ENCODE data around the gene NCAPG. TPM values are rescaled to one million over a fixed set of nuclear protein-coding genes. Genes with fewer than 3 reads are reported as not detected.

Gene NCAPG
- total and polyA plus RNA-seq, 10 of the 15 experiments (the other 5 are each of a cell fraction or from before 2014, with no cell fraction given): 17.3 to 93.9 (median 53.7) TPM

DNA sequence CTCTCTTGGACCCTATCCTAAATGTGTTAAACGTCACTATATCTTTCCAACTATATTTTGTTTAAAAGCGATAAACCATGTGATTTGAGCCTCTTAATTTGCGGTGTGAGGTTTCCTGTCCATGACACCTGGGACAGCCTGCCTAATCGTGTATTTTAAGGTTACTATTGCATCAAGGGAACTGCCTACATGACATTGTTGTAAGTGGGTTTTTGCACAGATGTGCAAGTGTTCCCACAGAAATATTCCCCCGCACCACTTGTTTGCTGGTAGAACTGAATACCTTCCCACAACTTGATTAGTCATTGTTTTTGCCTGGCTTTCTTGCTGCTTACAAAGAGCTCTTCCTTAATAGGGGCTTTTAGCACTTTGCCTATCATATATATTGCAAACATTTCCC, 24.2 kb upstream of the NCAPG start (continued):
- TF ChIP-seq, protein P1, sequence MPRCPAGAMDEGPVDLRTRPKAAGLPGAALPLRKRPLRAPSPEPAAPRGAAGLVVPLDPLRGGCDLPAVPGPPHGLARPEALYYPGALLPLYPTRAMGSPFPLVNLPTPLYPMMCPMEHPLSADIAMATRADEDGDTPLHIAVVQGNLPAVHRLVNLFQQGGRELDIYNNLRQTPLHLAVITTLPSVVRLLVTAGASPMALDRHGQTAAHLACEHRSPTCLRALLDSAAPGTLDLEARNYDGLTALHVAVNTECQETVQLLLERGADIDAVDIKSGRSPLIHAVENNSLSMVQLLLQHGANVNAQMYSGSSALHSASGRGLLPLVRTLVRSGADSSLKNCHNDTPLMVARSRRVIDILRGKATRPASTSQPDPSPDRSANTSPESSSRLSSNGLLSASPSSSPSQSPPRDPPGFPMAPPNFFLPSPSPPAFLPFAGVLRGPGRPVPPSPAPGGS (IDR thresholded peaks at IDR 0.05; ENCODE audit: borderline replicate concordance, insufficient read depth, low read depth, low read length, poor library complexity, severe bottlenecking): peak; percentile 77
- TF ChIP-seq CBX5 (IDR thresholded peaks at IDR 0.05; ENCODE audit: low read depth): no peak
- TF ChIP-seq, protein P2, sequence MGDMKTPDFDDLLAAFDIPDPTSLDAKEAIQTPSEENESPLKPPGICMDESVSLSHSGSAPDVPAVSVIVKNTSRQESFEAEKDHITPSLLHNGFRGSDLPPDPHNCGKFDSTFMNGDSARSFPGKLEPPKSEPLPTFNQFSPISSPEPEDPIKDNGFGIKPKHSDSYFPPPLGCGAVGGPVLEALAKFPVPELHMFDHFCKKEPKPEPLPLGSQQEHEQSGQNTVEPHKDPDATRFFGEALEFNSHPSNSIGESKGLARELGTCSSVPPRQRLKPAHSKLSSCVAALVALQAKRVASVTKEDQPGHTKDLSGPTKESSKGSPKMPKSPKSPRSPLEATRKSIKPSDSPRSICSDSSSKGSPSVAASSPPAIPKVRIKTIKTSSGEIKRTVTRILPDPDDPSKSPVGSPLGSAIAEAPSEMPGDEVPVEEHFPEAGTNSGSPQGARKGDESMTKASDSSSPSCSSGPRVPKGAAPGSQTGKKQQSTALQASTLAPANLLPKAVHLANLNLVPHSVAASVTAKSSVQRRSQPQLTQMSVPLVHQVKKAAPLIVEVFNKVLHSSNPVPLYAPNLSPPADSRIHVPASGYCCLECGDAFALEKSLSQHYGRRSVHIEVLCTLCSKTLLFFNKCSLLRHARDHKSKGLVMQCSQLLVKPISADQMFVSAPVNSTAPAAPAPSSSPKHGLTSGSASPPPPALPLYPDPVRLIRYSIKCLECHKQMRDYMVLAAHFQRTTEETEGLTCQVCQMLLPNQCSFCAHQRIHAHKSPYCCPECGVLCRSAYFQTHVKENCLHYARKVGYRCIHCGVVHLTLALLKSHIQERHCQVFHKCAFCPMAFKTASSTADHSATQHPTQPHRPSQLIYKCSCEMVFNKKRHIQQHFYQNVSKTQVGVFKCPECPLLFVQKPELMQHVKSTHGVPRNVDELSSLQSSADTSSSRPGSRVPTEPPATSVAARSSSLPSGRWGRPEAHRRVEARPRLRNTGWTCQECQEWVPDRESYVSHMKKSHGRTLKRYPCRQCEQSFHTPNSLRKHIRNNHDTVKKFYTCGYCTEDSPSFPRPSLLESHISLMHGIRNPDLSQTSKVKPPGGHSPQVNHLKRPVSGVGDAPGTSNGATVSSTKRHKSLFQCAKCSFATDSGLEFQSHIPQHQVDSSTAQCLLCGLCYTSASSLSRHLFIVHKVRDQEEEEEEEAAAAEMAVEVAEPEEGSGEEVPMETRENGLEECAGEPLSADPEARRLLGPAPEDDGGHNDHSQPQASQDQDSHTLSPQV (IDR thresholded peaks at IDR 0.05): no peak
- TF ChIP-seq, protein P3, sequence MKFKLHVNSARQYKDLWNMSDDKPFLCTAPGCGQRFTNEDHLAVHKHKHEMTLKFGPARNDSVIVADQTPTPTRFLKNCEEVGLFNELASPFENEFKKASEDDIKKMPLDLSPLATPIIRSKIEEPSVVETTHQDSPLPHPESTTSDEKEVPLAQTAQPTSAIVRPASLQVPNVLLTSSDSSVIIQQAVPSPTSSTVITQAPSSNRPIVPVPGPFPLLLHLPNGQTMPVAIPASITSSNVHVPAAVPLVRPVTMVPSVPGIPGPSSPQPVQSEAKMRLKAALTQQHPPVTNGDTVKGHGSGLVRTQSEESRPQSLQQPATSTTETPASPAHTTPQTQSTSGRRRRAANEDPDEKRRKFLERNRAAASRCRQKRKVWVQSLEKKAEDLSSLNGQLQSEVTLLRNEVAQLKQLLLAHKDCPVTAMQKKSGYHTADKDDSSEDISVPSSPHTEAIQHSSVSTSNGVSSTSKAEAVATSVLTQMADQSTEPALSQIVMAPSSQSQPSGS (IDR thresholded peaks at IDR 0.05; ENCODE audit: low read length): 0 out of 2 replicates have a peak, but pooled peaks have one; percentile 15
- no peak for TF ChIP-seq JUND (IDR thresholded peaks at IDR 0.05; ENCODE audit: low read depth, low read length)

Measured in GM12878 (cell line).